Left ventricle myocardium inferior (tissue), 1 donor: ENCODE results near the gene ZW10. TPM values are rescaled to one million over a fixed set of nuclear protein-coding genes. Genes with fewer than 3 reads are reported as not detected.
"Not testable (repeated sequence)": the region's sequence is repeated elsewhere in the genome, so short reads cannot be mapped to it uniquely, and the experiment has no call there.

Source experiments
- DNase-seq: peaks from one replicate; pipeline ENCODE4 v3.0.0-alpha.2; 2020
- H3K27ac ChIP-seq: fragments of 200-600 bp; replicated peaks from 2 replicates; pipeline ENCODE4 v1.8.0; 2021
- H3K27me3 ChIP-seq: fragments of 200-600 bp; 2 replicates; pipeline ENCODE4 v1.8.0; 2021; ENCODE audit warnings: low read depth
- H3K36me3 ChIP-seq: fragments of 200-600 bp; 2 replicates; pipeline ENCODE4 v1.8.0; 2021
- H3K4me1 ChIP-seq: fragments of 200-600 bp; 2 replicates; pipeline ENCODE4 v1.8.0; 2021
- H3K4me3 ChIP-seq: fragments of 200-600 bp; 2 replicates; pipeline ENCODE4 v1.8.0; 2021; ENCODE audit warnings: mild to moderate bottlenecking, moderate library complexity
- H3K9me3 ChIP-seq: fragments of 200-600 bp; replicated peaks from 2 replicates; pipeline ENCODE4 v1.8.0; 2021
- CTCF ChIP-seq: fragments of 200-600 bp; IDR thresholded peaks from 2 replicates; pipeline ENCODE4 v1.8.0; 2021; ENCODE audit warnings: antibody characterized with exemption, mild to moderate bottlenecking, borderline replicate concordance
- intact Hi-C: fragments of 100-400 bp; cut with micrococcal nuclease; formaldehyde crosslinking; loops from one replicate; pipeline ENCODE4 v1.11.0; 2022
- total RNA-seq: library from RNA; stranded (reverse); fragmentation: NEBNext Ultra II Directional; extraction: Animal tissue kit (Norgen Biotek cat#: 25700); gene quantifications from one replicate; pipeline ENCODE4 v1.2.1, GENCODE V29; 2021
- donor health status: DM: no; HTN: yes; CAD: no; lungs with severe emphysema.

The ZW10 gene
- total RNA-seq, 1 donor from 2014 or later, result 8.6 TPM

GRCh38 chr11:113722221-113722620 is 51.3 kb downstream of the ZW10 start:
- H3K4me1 ChIP-seq, result peaks cover 12% of the 10 kb centered on the region
- no peak for DNase-seq
- H3K36me3 ChIP-seq, result peaks cover 22% of the 10 kb centered on the region
- no peak overlapping the region for H3K4me3 ChIP-seq
- H3K27ac ChIP-seq, result no peak overlapping the region
- no peaks in the 10 kb centered on the region for H3K9me3 ChIP-seq
- no peak for TF ChIP-seq CTCF
- intact Hi-C loops, result no loop called here
- no peaks in the 10 kb centered on the region for H3K27me3 ChIP-seq

GRCh38 chr11:113721462-113722066 is 51.9 kb downstream of the ZW10 start:
- H3K4me3 ChIP-seq, result no peak overlapping the region
- H3K9me3 ChIP-seq, result no peaks in the 10 kb centered on the region
- no peaks in the 10 kb centered on the region for H3K27me3 ChIP-seq
- no peak for DNase-seq
- intact Hi-C loops, result no loop called here
- no peak for TF ChIP-seq CTCF
- peaks cover 12% of the 10 kb centered on the region for H3K4me1 ChIP-seq
- H3K36me3 ChIP-seq, result peaks cover 22% of the 10 kb centered on the region
- H3K27ac ChIP-seq, result no peak overlapping the region

- Histone ChIP-seq H3K4me1 (peaks cover 12% of the 10 kb centered on the region), H3K36me3 (peaks cover 22% of the 10 kb centered on the region)
- intact Hi-C loops, DNase-seq, H3K27me3 ChIP-seq, H3K27ac ChIP-seq, H3K4me3 ChIP-seq, H3K9me3 ChIP-seq: not testable (repeated sequence)
These were observed 53.0 kb downstream of the ZW10 start for GRCh38 chr11:113720478-113720877.

GRCh38 chr11:113715882-113716625 is 57.4 kb downstream of the ZW10 start:
- Histone ChIP-seq H3K27me3 (no peaks in the 10 kb centered on the region), H3K4me3 (no peak overlapping the region), H3K9me3 (peaks cover 9% of the 10 kb centered on the region), H3K27ac (no peak overlapping the region), H3K4me1 (no peaks in the 10 kb centered on the region), H3K36me3 (peaks cover 45% of the 10 kb centered on the region)
- TF ChIP-seq CTCF, result no peak
- intact Hi-C loops, result no loop called here
- no peak for DNase-seq

- no peak overlapping the region for H3K27ac ChIP-seq
These were observed 58.2 kb downstream of the ZW10 start for GRCh38 chr11:113715273-113715672.

More at GRCh38 chr11:113715273-113715672, 58.2 kb downstream of the ZW10 start:
- intact Hi-C loops, result no loop called here
- Histone ChIP-seq H3K4me3 (no peak overlapping the region), H3K9me3 (peaks cover 15% of the 10 kb centered on the region), H3K27me3 (no peaks in the 10 kb centered on the region), H3K4me1 (no peaks in the 10 kb centered on the region), H3K36me3 (peaks cover 50% of the 10 kb centered on the region)
- no peak for DNase-seq
- no peak for TF ChIP-seq CTCF
